GM11168 (cell line): Measurements from ENCODE around the gene C22orf31.

Experiments
- in situ Hi-C: fragments of 300-500 bp; cut with MboI; formaldehyde crosslinking; loops from one replicate; pipeline ENCODE4 v1.12.0; 2022; ENCODE audit warnings: low sequenced_read_pairs; ENCODE audit not compliant: unreplicated experiment

Gene C22orf31

DNA sequence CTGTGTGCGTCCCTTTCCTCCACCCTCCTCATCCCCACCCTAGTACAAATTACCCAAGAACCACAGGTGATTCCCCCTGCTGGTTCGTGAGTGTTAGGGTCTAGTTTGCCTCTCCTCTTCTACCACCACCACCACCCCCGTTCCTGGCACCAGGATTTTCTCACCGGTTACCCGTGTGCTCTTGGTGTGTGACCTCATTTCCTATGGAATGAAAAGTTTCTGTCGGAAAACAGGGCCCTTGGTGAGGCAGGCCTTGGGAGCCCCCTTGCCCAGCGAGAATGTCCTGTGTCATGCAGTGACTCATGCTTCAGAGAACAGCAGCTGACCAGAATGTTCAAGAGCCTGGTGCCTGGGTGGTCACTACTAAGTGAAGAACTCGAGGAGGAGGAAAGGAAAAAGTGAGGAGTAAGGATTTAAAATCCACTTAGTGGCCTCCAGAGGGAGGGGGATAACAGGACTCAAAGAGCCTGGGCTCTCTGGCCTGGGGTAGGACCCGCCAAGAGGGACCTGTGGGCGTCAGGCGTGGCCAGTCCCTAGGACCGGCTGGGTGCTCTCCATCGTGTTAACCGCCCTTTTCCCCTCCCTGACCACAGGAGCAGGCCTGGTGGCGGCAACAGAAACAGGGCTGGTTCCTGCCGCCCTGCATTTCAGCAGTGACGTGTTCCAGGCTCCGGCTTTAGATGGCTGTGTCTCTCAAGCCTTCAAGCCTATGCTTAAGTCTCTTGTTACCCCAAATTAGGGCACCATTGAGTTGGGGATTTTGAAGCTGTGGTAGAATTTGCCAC lies 30.2 kb downstream of the C22orf31 start:
- in situ Hi-C loops, result loop anchor here (10.0 kb wide), 1 partner anchor 417 kb away; no protein-coding TSS in a partner anchor

DNA sequence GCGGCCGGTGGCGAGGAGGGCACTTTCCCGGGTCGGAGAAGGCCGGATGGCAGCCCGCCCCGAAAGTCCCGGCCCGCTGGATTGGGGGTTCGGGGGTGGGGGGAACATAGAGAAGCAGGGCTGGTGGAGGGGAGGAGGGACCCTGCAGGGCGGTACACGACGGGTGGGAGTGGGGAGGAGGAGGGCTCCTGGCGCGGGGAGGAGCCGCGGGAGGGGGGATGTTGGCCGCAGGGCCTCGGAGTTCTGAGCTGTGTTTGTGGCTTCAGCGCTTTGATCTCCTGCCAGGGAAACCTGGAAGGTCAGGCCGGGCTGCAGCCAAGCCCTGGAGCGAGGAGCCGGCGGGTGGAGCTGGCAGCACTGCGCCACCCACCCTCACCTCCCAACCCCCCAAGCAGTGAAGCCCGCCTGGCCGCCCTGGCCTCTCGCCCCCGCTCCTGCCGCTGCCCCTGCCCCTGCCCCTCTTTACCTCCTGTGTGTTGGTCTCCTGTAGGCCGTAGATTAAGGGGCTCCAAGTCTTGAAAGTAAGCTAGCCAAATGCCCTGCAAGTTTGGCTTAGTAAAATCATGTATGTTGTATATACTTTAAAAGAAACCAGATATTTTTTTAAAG lies 30.9 kb downstream of the C22orf31 start:
- in situ Hi-C loops, result loop anchor here (10.0 kb wide), 1 partner anchor 416 kb away; no protein-coding TSS in a partner anchor

DNA sequence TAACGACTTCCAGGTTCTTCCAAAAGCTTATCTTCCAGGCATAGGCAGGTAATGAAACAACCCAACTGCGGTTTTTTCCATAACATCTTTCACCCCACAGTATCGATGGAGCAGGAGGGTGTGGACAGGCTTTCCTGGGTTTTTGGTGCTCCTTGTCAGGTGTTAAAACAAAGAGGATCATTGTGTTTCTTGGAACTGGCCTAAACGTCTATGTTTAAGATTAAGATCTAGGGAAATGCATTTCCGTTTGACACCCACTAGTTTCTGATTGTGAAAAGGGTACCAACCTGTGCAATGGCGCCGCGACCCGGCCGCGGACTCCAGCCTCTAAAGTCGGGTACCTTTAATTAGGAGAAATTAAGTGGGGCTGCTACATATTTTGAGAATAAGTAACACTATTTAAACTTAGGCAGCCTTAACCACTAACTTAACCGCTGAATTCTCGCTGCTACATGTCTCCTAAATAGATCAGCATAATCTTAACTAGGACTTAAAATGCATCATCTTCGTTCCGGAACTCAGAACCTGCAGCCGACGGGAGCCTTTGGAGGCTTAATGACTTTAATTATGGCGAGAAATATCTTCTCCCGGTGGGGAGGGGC lies 31.5 kb downstream of the C22orf31 start:
- in situ Hi-C loops, result loop anchor here (10.0 kb wide), 1 partner anchor 415 kb away; no protein-coding TSS in a partner anchor

DNA sequence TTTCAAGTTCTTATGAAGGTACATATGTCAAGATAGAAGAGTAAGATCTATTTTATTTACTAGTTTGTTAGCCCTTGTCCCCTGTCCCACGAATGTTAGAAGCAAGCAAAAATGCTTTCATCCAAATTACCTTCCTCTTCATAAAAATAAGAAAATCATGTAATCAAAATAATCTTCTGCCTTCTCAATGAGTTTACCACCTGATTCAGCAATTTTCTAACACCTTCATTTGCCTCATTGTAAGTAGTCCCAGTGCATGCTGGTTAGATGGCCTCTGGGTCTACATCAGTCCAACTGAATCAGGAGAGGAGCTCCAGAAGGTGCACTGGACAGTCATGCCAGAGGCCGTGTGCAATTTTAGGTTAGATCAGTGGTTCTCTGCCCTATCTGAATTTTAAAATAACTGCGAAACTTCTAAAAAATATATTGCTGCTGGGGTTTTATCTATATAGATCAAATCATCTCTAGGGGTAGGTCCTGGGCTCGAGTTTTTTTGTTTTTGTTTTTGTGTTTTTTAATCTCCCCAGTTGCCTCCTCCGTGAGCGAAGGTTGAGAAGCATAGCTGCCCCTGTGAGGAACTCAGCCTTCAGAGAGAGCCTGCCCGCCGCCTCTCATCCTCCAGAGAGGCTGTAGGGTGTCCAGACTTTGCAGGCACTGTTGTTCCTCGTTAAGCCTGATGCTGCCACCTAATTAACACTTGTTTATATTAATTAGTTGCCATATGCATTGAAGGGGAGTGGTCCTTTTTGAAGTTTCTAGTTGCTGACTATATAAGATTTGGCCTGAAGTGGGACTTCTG lies 32.2 kb downstream of the C22orf31 start:
- in situ Hi-C loops, result no loop called here

DNA sequence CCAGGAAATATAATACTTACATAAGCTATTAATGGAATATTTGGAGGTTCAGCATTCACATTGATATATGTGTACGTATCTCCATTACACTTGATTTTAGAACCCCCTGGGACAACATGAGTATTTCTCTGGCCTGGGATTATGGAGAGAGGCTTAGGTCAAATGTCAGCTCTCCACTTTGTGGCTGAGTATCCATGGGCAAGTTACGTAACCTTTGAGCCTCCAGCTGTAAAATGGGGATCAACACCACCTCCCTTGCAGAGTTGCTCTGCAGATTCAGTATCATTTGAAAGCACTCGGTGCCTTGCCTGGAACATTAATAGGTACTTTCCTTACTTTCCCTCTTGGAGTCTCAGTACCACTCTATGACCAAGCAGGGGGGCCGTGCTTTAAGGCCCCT lies 33.2 kb downstream of the C22orf31 start:
- in situ Hi-C loops, result no loop called here

DNA sequence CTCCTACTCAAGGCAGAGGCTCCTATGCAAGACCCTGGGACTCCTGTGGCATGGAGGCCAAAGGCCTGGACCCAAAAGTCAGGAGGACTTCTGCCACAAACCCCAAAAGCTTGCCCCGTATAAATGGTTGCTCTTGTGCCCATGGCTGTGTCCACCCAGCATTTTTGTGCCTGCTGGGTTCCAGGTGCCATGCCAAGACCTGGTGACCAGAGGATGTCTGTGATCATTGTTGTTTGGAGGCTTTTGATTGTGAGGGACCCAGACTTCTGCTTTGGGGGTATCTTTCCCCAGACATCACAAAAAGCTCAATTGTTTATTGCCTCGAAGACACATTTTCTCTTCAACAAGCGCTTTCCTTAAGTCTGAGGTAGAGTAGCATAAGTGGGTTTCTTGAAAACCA lies 35.1 kb downstream of the C22orf31 start:
- in situ Hi-C loops, result no loop called here

DNA sequence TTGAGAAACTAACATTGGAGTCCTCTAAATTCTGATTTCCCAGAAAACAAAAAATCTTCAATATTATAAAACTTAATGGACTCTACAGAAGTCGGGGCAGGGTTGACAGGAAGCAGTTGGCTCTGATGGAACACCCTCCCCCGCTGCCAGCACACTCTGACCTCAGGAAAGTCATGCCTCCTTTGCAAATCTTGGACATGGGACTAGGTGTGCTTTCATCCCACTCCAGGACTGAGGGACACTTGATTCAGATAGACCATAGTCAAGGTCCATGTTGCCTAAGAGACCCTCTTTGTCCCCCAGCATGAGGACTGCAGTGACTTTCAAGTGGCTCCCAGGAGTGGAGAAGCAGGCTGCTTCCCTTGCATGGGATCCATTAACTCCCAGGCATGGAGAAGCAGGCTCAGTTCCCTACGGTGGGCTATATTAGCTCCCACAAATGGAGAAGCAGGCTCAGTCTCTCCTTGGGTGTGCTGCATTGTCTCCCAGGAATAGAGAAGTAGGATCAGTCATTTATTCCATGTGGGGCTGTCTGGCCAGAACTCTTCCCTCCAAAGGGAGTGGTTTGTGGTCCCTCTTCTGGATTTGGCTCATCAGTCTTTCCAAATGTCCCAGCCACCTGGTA lies 38.3 kb downstream of the C22orf31 start:
- in situ Hi-C loops, result no loop called here

DNA sequence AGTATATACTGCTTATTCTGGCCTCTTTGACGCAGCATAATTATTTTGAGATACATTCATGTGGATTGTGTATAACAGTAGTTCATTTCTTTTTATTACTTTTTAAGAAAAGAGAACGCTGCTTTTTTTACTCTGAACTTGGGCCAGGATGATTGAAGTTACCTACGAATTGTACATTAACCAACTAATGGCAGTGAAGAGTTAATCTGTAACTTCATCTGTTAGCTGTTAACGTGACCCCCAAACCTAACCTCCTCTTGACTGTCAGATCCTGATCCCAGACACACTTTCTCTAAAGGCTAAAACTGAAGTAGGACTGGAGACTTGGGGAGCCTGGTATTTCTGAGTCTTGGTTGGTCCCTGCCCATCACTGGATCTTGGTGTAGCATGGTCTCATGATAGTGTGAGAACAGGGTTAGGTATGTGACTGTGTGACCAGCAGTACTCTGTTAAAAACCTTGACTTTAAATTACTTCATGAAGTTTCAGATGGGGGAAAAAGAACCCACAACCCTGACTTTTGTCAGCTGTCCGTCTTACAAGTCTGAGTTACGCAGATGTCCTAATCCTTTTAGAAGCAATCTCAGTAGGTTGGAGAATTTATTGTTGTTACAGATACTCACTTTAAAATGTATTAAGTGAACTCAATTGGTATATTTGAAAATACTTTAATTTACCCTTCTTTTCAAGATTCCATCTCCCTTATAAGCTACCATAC lies 39.4 kb downstream of the C22orf31 start:
- in situ Hi-C loops, result no loop called here

DNA sequence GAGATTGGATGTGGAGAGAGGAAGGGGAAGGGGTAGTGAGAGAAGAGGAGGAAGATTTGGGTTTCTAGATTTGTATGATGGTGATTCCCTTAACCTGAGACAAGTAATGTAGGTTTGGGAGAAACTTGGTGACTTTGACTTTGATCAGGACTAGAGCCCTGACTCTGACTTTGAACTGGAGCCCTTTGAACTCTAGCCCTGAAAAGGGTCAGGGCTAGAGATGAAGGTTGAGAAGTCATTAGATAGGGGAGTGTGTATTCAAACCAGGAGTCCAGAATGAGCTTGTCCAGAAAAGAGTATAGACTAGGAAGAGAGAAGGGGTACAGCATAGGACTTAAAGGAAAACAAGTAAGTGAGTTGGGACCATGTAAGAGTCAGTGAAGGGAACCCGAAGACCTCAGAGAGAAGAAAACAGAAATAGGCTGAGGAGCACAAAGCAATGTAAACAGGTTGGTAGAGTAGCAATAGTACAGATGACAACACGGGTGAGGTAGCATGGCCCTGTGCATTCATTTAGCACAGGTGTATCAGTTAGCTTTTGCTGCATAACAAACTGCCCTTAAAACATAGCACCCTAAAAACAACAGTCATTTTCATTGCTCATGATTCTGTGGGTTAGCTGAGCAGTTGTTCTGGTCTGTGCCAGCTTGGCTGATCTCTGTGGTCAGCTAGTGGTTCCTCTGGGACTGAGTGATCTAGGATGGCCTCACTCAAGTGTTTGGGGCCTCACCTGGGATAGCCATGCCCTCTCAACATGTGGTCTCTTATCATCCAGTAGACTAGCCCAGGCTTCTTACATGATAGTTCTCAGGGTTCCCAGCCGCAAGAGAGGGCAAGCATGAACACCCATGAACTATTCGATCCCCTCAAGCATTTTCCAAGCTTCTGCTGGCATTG lies 43.1 kb downstream of the C22orf31 start:
- in situ Hi-C loops, result no loop called here

DNA sequence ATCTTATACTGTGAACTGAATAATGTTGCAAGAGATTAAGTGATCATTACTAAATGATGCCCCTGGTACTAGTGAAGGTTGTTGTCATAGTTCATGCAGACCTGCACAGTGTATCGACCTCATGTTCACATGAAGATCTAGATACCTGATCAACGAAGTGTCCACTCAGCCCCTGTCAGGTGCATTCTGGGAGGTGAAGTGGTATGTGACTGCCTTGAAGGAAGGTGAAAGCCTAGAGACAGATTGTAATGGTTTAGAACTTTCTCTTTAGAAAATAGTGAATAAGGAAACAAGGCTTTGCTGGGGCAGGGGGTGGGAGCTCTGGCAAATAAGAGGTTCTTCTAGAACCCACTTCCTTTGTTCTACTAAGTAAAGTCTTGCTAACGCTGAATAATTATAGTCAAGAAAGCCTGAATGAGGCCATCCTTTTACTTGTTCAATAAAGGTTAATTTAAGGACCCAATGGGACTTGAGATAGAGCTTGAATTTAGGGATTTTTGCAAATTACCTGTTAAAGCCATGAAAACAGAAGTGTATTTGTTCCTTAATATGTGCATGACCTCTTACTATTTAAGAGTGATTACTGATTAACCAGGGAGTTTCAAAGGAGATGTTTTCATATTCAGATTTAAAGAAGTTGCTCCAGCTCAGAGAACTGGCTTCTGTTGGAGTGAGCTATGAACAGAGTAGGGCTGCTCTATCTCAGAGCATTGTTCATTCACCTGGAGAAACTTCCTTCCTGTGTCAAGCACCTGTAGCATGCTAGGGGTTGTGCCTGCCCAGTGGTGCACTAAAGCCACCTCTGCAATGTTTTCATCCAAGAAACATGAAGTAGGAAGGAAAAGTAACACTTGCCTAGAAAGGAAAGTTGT lies 45.3 kb downstream of the C22orf31 start:
- in situ Hi-C loops, result no loop called here

DNA sequence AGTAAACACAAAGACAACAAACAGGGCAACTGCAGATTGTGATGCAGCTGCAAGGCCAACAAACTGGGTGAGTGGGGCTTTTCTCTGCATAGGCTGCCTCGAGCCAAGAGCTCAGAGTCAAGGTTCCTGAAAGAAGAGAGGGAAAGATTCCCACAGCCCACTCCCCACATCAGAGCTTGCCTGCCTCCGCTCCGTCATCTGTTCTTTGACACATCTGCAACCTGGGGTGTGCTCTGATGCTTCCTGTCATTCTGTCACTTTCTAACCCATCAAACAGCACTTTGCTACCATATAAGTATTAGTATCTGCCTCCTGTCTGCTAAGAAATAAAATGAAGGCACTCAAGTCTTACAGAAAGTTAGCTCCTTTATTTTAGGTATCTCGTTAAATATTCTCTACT lies 46.9 kb downstream of the C22orf31 start:
- in situ Hi-C loops, result no loop called here

DNA sequence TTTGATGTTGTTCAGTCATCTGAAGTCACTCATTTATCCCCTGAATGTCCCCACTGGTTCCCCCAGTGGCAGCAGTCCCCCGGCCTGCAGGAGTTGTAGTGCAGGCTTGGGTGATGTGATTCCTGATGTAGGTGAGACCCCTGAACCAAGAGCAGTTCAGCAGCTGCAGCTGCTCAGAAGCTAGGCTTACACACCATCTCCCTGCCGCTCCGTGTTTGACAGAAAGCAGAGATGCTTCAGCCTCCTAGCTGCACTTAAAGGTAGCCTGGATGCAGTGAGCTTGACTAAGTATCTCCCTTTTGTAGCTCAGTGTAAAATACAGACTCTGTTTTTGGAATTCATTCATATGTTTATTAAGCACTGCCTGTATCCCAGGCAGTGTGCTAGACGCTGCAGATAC lies 47.3 kb downstream of the C22orf31 start:
- in situ Hi-C loops, result no loop called here

DNA sequence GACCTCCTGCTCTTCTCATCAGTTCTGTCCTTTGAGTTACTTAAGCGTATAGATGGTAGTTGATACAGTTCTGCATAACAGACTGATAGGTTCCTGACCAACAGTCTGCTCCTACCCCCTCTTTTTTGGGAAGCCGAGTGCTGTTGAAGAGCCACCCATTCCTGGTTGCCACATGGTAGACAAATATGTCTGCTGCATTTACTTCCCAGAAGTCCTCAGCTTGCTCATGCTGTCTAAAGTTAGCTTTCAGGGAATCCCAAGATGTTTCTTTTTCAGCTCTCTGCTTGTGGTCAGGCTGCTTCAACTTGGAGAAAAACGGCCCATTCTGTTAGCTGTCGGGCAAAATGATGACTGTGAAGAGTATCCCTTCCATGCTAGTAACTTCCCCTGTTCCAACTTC lies 48.7 kb downstream of the C22orf31 start:
- in situ Hi-C loops, result no loop called here

DNA sequence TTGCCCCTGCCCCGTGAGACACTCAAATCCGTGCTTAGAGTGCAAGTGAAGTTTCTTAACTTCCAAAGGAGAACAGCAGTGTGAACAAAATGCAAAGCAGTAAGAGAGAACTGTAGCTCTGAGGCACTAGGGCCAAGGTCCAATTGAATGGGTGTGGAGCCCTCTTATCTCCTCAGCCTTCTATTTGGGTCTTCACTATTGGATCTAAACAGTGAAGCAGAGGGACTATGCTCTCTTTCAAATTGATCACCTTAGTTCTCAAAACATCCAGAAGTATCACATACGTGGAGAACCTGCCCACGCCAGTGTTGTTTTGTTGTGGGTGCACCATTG lies 49.6 kb downstream of the C22orf31 start:
- in situ Hi-C loops, result no loop called here

DNA sequence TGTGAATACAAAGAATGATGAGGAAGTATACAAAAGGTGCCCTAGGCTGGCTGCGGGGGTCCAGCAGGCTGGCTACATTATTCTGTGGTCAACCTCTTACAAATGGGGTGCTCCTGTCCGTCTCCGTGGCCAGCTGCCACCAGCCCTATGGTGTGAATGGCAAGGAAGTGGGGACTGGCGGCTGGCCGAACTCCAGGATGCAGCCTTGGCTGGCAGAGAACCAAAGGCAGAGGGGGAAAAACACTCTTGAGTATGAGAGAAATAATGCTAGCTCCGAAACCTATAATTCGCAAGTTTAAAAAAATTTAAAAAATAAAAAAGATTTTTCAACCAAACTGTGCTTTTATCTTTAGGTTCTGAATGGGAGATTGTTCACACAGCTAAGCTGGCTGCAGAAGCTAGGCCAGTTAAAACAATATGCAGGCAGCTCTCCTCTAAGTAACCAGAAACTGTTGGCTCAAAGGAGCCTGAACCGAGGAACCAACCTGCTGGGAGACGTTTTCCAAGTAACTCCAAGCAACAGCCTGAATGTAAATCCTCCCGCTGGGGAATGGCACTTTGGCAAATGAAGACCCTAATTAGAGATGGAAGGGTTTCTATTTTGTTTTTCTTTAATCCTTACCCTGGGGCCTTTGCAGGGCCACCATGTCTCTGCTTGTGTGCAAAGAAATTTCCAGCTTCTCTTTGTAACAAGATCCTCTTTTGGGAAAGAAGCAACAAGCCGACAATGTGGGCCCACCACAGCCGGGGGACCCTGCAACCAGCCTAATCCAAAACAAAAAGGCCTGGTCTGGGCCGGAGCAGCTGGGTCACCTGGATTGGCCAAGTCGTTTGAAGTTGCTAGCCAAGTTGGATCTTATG lies 50.2 kb downstream of the C22orf31 start:
- in situ Hi-C loops, result no loop called here

DNA sequence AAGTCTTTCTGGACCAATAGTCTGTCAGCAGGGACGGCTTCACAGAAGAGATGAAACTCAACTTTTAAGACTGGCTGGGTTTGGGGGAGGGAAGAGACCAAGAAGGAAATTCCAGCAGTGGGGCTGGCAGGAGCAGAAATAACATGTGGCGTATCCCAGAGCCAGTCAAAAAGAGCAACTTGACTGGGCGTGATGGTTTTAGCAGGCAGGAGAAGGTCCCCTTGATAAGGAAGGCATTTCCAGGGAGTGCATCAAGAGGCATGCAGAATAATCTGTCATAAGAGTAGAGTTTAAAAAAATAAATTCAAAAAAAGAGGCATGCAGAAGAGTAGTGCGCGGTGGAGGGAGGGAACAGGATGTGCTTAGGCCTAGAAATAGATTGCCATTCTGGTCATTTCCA lies 52.5 kb downstream of the C22orf31 start:
- in situ Hi-C loops, result no loop called here
